B cell (primary cell): ENCODE data around the gene CBL. TPM values are rescaled to one million over a fixed set of nuclear protein-coding genes. Genes with fewer than 3 reads are reported as not detected.
A peak's percentile ranks its signal among the peaks of the same experiment; 100 is the strongest.

Experiments
- ATAC-seq: fragments of 200-7000 bp; cut with Tn5 transposase; one replicate; pipeline ENCODE4 v1.10.0; 2021; ENCODE audit warnings: low read depth, mild to moderate bottlenecking, moderate number of reproducible peaks, moderate library complexity
- CTCF ChIA-PET: fragments of 350-600 bp; sonication (Branson Sonifier 250); formaldehyde crosslinking; loops from one replicate; lab custom pipeline; 2021; ENCODE audit warnings: antibody characterized with exemption, inconsistent platforms; lab: Charles Lee
- POLR2A ChIA-PET: fragments of 350-600 bp; sonication (Branson Sonifier 250); formaldehyde crosslinking; loops from one replicate; lab custom pipeline; 2021; ENCODE audit warnings: antibody characterized with exemption; lab: Charles Lee
- DNase-seq: peaks from one replicate; pipeline ENCODE4 v3.0.0; 2013
- H2AFZ ChIP-seq: 2 replicates; pipeline ENCODE4 v1.6.1; 2012; ENCODE audit warnings: mild to moderate bottlenecking, low read depth, low read length; ENCODE audit not compliant: insufficient read depth, poor library complexity, severe bottlenecking
- H3K27ac ChIP-seq, 2 donors: 1 replicate in 1 of 2; 2 replicates in 1 of 2; pipeline ENCODE4 v1.5.1; 2012 to 2013; ENCODE audit warnings: low read length in 2 of 2, mild to moderate bottlenecking in 2 of 2, moderate library complexity in 1 of 2
- H3K27me3 ChIP-seq, 4 experiments: fragments of 200-600 bp in 1 of 4; sonication (generic) in 1 of 4; replicated peaks in 1 of 4; 1 replicate in 2 of 4; 2 replicates in 2 of 4; pipeline versions ENCODE4 v1.6.1 to v1.7.0; 2013 to 2016; ENCODE audit warnings: low read length in 3 of 4, mild to moderate bottlenecking in 2 of 4, mixed read lengths in 1 of 4, moderate library complexity in 1 of 4; ENCODE audit not compliant: insufficient read depth in 4 of 4, control insufficient read depth in 3 of 4; ENCODE audit errors: control extremely low read depth in 1 of 4
- H3K36me3 ChIP-seq, 2 experiments: replicated peaks in 1 of 2; 1 replicate in 1 of 2; 2 replicates in 1 of 2; pipeline versions ENCODE4 v1.6.1 to v1.7.1; 2013; ENCODE audit warnings: low read length in 1 of 2; ENCODE audit not compliant: insufficient read depth in 2 of 2, control insufficient read depth in 1 of 2; ENCODE audit errors: control extremely low read depth in 1 of 2, extremely low read depth in 1 of 2
- H3K4me1 ChIP-seq, 2 donors: fragments of 200-600 bp in 1 of 2; sonication (generic) in 1 of 2; 1 replicate in 1 of 2; 2 replicates in 1 of 2; pipeline versions ENCODE4 v1.5.1 to v1.6.1; 2013 to 2017; ENCODE audit warnings: low read length in 2 of 2; ENCODE audit not compliant: control insufficient read depth in 2 of 2, insufficient read depth in 2 of 2
- H3K4me2 ChIP-seq: replicated peaks from 2 replicates; pipeline ENCODE3; 2012; ENCODE audit warnings: mild to moderate bottlenecking, low read depth, low read length; ENCODE audit not compliant: poor library complexity, severe bottlenecking
- H3K4me3 ChIP-seq, 5 experiments: fragments of 200-600 bp in 1 of 5; sonication (generic) in 1 of 5; 1 replicate in 3 of 5; 2 replicates in 2 of 5; pipeline versions ENCODE4 v1.5.1 to v1.7.0; 2011 to 2016; ENCODE audit warnings: low read length in 4 of 5, mild to moderate bottlenecking in 4 of 5, low read depth in 2 of 5, control low read depth in 1 of 5, moderate library complexity in 1 of 5; ENCODE audit not compliant: insufficient read depth in 1 of 5; ENCODE audit errors: control extremely low read depth in 1 of 5, extremely low read depth in 1 of 5
- H3K79me2 ChIP-seq: fragments of 200-600 bp; sonication (generic); one replicate; pipeline ENCODE4 v1.6.0; 2016; ENCODE audit warnings: low read length; ENCODE audit not compliant: control insufficient read depth, insufficient read depth
- H3K9ac ChIP-seq: fragments of 200-600 bp; sonication (generic); 2 replicates; pipeline ENCODE4 v1.6.1; 2017; ENCODE audit warnings: mild to moderate bottlenecking, low read length, moderate library complexity
- H3K9me3 ChIP-seq, 3 donors: one replicate each; pipeline versions ENCODE4 v1.6.1 to v1.7.1; 2013; ENCODE audit warnings: low read length in 2 of 3; ENCODE audit not compliant: control insufficient read depth in 2 of 3, insufficient read depth in 1 of 3; ENCODE audit errors: control extremely low read depth in 1 of 3
- H4K20me1 ChIP-seq: 2 replicates; pipeline ENCODE4 v1.6.0; 2012; ENCODE audit warnings: mild to moderate bottlenecking, low read length; ENCODE audit not compliant: insufficient read depth, control insufficient read depth, poor library complexity, severe bottlenecking
- H3K27ac Mint-ChIP-seq: one replicate; pipeline ENCODE4 v1.8.0; 2021; ENCODE audit warnings: mixed read lengths
- H3K27me3 Mint-ChIP-seq: one replicate; pipeline ENCODE4 v1.8.0; 2021; ENCODE audit warnings: mixed read lengths
- H3K4me1 Mint-ChIP-seq: one replicate; pipeline ENCODE4 v1.8.0; 2021; ENCODE audit warnings: mixed read lengths
- H3K4me3 Mint-ChIP-seq: one replicate; pipeline ENCODE4 v1.8.0; 2021; ENCODE audit warnings: mixed read lengths
- H3K9me3 Mint-ChIP-seq: one replicate; pipeline ENCODE4 v1.8.0; 2022; ENCODE audit warnings: mixed read lengths; ENCODE audit not compliant: insufficient read depth
- EZH2 ChIP-seq: IDR thresholded peaks from 2 replicates; pipeline ENCODE4 v1.6.1; 2012; ENCODE audit warnings: borderline replicate concordance, low read depth, mild to moderate bottlenecking, moderate library complexity, low read length; ENCODE audit not compliant: insufficient read depth, poor library complexity, severe bottlenecking
- WGBS: methylation state at CpG from one replicate; pipeline ENCODE4 v1.1.5; 2013; ENCODE audit warnings: missing lambda C conversion rate; ENCODE audit not compliant: insufficient coverage; 5-methylcytosine and 5-hydroxymethylcytosine counted together
- intact Hi-C: fragments of 100-400 bp; cut with micrococcal nuclease; formaldehyde crosslinking; loops from one replicate; pipeline ENCODE4 v1.10.0; 2022
- polyA plus RNA-seq: library from polyadenylated mRNA; depleted of rRNA; stranded (reverse); fragments of >200 nt; gene quantifications from 2 replicates; pipeline ENCODE4 v1.2.3, GENCODE V29; 2012
- total RNA-seq, 2 donors: library from RNA; stranded (reverse); fragments of 120-200 nt in 1 of 2; gene quantifications; 1 replicate in 1 of 2; 2 replicates in 1 of 2; pipeline versions ENCODE4 v1.2.3 to v1.2.4, GENCODE V29; 2013 to 2022
- TF ChIP-seq, protein P1 (sequence below): fragments of 200-600 bp; IDR thresholded peaks from one replicate; pipeline ENCODE4 v1.8.0; 2022; ENCODE audit warnings: antibody characterized with exemption, mild to moderate bottlenecking

Gene CBL
- total and polyA plus RNA-seq, 2 donors (not counting 1 experiment from before 2014, with no cell fraction given), result 11.7 to 35.2 TPM

DNA sequence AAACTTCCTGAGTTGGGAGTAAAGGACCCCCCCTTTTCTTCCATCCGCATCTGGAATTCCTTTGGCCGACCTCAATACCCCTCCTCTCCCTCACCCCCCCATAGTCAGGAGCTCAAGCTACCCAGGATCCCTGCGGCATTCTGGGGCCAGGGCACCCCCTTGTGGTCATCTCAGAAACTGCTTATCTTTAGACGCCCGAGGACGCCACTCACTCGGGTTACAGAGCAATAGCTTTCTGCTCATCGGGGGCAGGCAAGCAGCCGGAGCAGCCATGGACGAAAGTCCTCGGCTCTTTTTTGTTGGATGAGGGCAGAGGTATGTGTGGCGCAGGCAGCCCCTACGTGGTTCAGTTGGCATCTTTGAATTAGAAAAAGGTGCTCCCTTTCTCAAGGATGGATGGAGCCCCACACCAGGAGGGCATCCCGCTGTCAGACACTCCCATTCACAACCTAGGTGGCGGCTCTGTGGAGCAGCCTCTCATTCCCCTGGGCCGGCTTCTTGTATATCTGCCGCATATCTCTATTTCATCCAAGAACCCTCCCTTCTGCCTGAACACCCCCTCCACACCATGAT lies 132.3 kb downstream of the CBL start:
- Mint-ChIP-seq H3K4me1 (peaks cover 40% of the 10 kb centered on the region), H3K27me3 (peaks cover 28% of the 10 kb centered on the region), H3K4me3 (peak overlapping the region; percentile 64), H3K9me3 (no peaks in the 10 kb centered on the region), H3K27ac (no peak overlapping the region)
- ATAC-seq, result peak; percentile 13
- POLR2A ChIA-PET, result interaction anchor here (0.6 to 1.5 kb wide), 3 partner anchors 16 to 236 kb away, joined by 3 to 11 read pairs (median 8); no protein-coding TSS in a partner anchor
- H3K9me3 ChIP-seq, result peaks cover 0 to 3% (median 0%) of the 10 kb centered on the region in 3 donors
- H3K4me1 ChIP-seq, result peaks cover 37 to 43% of the 10 kb centered on the region in 2 donors
- TF ChIP-seq, protein P1, sequence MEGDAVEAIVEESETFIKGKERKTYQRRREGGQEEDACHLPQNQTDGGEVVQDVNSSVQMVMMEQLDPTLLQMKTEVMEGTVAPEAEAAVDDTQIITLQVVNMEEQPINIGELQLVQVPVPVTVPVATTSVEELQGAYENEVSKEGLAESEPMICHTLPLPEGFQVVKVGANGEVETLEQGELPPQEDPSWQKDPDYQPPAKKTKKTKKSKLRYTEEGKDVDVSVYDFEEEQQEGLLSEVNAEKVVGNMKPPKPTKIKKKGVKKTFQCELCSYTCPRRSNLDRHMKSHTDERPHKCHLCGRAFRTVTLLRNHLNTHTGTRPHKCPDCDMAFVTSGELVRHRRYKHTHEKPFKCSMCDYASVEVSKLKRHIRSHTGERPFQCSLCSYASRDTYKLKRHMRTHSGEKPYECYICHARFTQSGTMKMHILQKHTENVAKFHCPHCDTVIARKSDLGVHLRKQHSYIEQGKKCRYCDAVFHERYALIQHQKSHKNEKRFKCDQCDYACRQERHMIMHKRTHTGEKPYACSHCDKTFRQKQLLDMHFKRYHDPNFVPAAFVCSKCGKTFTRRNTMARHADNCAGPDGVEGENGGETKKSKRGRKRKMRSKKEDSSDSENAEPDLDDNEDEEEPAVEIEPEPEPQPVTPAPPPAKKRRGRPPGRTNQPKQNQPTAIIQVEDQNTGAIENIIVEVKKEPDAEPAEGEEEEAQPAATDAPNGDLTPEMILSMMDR, result peak; percentile 76
- no peak for TF ChIP-seq EZH2
- WGBS, result 14% methylated on average over 7 of the region's 17 CpGs
- intact Hi-C loops, result no loop called here
- H3K4me2 ChIP-seq, result no peak overlapping the region
- H4K20me1 ChIP-seq, result peaks cover 7% of the 10 kb centered on the region
- no peak overlapping the region for H3K27ac ChIP-seq
- H3K4me3 ChIP-seq, result no peak overlapping the region
- no peak overlapping the region for H3K9ac ChIP-seq
- peaks cover 0 to 2% of the 10 kb centered on the region in 2 experiments for H3K36me3 ChIP-seq
- CTCF ChIA-PET, result interaction anchor here (0.7 to 4.0 kb wide), 11 partner anchors 11 to 236 kb away, joined by 3 to 45 read pairs (median 5); partner anchors contain the start of genes CBL and NLRX1
- no peak overlapping the region for H2AFZ ChIP-seq
- peak; percentile 78 for DNase-seq
- H3K27me3 ChIP-seq, result peaks cover 0 to 49% (median 30%) of the 10 kb centered on the region in 4 experiments
- H3K79me2 ChIP-seq, result peaks cover 12% of the 10 kb centered on the region
